Immature natural killer cell (primary cell): ENCODE measurements around the gene MTG2. TPM values are rescaled to one million over a fixed set of nuclear protein-coding genes. Genes with fewer than 3 reads are reported as not detected.
A peak's percentile ranks its signal among the peaks of the same experiment; 100 is the strongest.

Experiments
- DNase-seq, 3 donors: peaks; one replicate each; pipeline ENCODE4 v3.0.0; 2022; ENCODE audit warnings: mixed read lengths in 1 of 3
- H3K27ac Mint-ChIP-seq, 6 donors: one replicate each; pipeline ENCODE4 v1.8.0; 2020; ENCODE audit warnings: mixed read lengths in 6 of 6, mild to moderate bottlenecking in 5 of 6, inconsistent platforms in 4 of 6, moderate library complexity in 3 of 6
- H3K27me3 Mint-ChIP-seq, 3 donors: one replicate each; pipeline ENCODE4 v1.8.0; 2020 to 2021; ENCODE audit warnings: low read depth in 3 of 3, mild to moderate bottlenecking in 3 of 3, mixed read lengths in 3 of 3, moderate library complexity in 3 of 3, inconsistent platforms in 1 of 3
- H3K36me3 Mint-ChIP-seq, 3 donors: one replicate each; pipeline ENCODE4 v1.8.0; 2020; ENCODE audit warnings: mixed read lengths in 3 of 3, inconsistent platforms in 2 of 3, mild to moderate bottlenecking in 2 of 3
- H3K4me1 Mint-ChIP-seq, 2 donors: one replicate each; pipeline ENCODE4 v1.8.0; 2020; ENCODE audit warnings: inconsistent platforms in 2 of 2, mild to moderate bottlenecking in 2 of 2, mixed read lengths in 2 of 2, moderate library complexity in 1 of 2
- H3K4me3 Mint-ChIP-seq, 5 donors: one replicate each; pipeline ENCODE4 v1.8.0; 2020; ENCODE audit warnings: mild to moderate bottlenecking in 5 of 5, mixed read lengths in 5 of 5, inconsistent platforms in 3 of 5, moderate library complexity in 3 of 5
- H3K9me3 Mint-ChIP-seq, 6 donors: one replicate each; pipeline ENCODE4 v1.8.0; 2020; ENCODE audit warnings: mild to moderate bottlenecking in 6 of 6, mixed read lengths in 6 of 6, inconsistent platforms in 4 of 6, moderate library complexity in 3 of 6
- polyA plus RNA-seq, 3 donors: library from polyadenylated mRNA; unstranded; fragments of 300-500 nt; fragmentation: Illumina TruSeq; gene quantifications; one replicate each; pipeline ENCODE4 v1.2.3, GENCODE V29; 2021

The MTG2 gene, protein sequence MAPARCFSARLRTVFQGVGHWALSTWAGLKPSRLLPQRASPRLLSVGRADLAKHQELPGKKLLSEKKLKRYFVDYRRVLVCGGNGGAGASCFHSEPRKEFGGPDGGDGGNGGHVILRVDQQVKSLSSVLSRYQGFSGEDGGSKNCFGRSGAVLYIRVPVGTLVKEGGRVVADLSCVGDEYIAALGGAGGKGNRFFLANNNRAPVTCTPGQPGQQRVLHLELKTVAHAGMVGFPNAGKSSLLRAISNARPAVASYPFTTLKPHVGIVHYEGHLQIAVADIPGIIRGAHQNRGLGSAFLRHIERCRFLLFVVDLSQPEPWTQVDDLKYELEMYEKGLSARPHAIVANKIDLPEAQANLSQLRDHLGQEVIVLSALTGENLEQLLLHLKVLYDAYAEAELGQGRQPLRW
- 10 to 100 TPM; 14.5 to 19.6 (median 15.3) TPM for polyA plus RNA-seq

DNA sequence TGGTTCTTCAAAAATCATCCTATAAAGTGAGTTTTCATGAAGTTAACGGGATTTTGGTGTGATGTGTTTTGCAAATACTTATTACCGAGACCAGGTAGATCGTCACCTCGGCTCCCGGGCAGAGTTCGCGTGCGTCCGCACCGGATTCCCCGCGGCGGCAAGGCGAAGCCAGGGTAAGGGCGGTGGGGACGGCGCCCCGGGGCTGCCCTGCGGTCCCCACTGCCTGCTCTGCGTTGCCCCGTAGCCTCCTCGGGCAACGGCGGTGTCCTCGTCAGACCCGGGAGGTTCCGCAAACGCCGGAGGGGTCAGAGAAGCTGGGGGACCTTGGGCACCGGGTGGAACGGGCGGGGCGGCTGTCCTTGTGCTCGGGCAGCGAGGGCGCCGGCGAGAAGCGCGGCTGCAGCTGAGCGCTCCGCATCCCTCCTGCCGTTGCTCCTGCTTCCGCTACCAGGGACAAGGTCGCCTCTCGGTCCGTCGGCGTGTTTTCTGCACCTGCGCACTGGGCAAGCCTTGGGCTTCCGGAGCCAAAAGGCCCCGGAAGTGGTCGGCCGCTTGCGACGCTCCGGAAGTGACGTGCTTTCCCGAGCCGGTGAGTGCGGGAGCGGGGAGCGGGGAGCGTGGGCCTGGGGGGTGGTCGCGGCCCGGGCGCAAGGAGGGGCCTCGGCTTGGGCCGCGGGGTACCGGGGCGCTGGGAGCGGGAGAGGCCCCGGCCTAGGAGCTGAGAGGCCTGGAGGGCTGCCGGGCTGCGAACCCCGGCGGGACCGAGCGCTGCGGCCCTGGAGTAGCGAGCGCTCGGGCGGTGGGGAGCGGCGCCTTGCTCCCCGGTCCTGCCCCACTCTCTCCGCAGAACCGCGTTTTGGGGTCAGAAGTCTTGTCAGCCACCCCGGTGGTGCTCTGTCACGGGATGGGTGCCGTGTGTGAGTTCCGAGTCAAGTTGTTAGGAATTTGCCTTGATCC, at the start of gene MTG2:
Gene MTG2 (plus strand): TSS at position 560 of the 957 bp plus-strand sequence. CDS start 10,393 bp downstream, outside the sequence.
- H3K36me3 Mint-ChIP-seq = no peaks in the 10 kb centered on the region
- peak within 1 kb of the TSS; percentile 94 to 97 (median 96) for H3K27ac Mint-ChIP-seq

DNA sequence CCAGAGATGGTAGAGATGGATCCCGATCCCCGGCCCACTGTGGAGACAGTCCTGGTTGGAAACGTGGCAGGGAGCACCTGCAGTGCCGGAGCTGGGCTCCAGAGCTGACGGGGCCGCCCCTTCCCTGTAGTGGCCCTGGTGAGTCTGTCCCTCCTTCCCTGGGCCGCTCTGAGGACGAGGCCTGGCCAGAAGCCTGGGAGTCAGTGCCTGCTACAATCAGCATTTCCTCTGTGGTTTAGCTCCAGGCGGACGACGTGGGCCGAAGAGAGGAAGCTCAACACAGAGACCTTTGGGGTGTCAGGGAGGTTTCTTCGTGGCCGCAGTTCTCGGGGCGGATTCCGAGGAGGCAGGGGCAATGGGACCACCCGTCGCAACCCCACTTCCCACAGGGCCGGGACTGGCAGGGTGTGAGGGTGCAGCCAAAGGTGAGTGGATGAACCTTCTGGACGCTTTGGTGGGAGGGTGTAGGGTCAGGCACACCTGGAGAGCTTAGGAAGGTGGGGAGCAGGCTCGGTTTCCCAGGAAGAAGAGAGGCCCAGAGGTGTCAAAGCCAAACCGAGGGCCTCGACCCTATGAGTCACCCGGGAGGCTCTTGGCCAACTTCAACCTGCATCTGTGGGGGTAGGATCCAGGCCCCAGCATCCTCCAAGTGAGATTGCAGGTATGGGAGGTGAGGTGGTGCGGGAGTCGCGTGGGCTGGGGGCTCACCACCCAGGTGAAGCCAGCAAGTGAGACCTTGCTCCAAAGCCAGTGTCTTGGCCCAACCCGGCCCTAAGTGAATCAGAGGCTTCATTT, 49.6 kb upstream of the MTG2 start:
- H3K4me3 Mint-ChIP-seq = peak overlapping the region in 1 of 5 donors; percentile 4
- H3K36me3 Mint-ChIP-seq = peaks cover 20 to 50% (median 24%) of the 10 kb centered on the region in 3 donors
- peak overlapping the region in 5 of 6 donors; percentile 66 to 86 (median 82) for H3K27ac Mint-ChIP-seq
- peaks cover 37 to 39% of the 10 kb centered on the region in 2 donors for H3K4me1 Mint-ChIP-seq
- H3K27me3 Mint-ChIP-seq = peaks cover 4 to 8% (median 5%) of the 10 kb centered on the region in 3 donors
- DNase-seq = no peak
- H3K9me3 Mint-ChIP-seq = no peaks in the 10 kb centered on the region

More for the DNA sequence above, at the start of gene MTG2:
- Mint-ChIP-seq H3K9me3 (no peaks in the 10 kb centered on the region), H3K27me3 (peaks cover 6 to 13% (median 12%) of the 10 kb centered on the region in 3 donors), H3K4me1 (peaks cover 30 to 46% of the 10 kb centered on the region in 2 donors), H3K4me3 (peak within 1 kb of the TSS; percentile 85 to 94 (median 92))
- peak; percentile 92 to 93 (median 93) for DNase-seq

DNA sequence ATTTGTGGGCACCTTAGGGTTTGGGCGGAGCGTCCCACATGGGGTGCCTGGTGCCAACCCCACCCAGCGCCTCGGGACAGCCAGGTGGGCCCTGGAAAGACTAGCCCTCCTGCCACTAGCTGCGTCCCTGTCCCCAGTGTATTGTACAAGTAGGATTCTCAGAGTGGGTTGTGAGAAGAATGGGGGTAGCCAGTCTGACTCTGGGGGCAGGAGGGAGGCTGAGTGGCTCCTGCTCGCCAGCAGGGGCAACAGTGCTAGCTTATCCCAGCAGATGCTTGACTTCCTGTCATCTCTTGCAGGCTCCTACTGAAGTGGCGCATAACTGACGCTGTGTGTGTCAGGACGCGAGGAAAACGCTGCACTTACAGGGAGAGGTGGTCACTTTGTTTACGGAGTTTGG, 49.0 kb upstream of the MTG2 start:
- H3K36me3 Mint-ChIP-seq = peaks cover 17 to 48% (median 21%) of the 10 kb centered on the region in 3 donors
- no peaks in the 10 kb centered on the region for H3K9me3 Mint-ChIP-seq
- H3K4me1 Mint-ChIP-seq = peaks cover 34 to 40% of the 10 kb centered on the region in 2 donors
- peaks cover 4 to 7% (median 7%) of the 10 kb centered on the region in 3 donors for H3K27me3 Mint-ChIP-seq
- no peak overlapping the region for H3K4me3 Mint-ChIP-seq
- peak overlapping the region in 5 of 6 donors; percentile 57 to 80 (median 75) for H3K27ac Mint-ChIP-seq
- DNase-seq = no peak

DNA sequence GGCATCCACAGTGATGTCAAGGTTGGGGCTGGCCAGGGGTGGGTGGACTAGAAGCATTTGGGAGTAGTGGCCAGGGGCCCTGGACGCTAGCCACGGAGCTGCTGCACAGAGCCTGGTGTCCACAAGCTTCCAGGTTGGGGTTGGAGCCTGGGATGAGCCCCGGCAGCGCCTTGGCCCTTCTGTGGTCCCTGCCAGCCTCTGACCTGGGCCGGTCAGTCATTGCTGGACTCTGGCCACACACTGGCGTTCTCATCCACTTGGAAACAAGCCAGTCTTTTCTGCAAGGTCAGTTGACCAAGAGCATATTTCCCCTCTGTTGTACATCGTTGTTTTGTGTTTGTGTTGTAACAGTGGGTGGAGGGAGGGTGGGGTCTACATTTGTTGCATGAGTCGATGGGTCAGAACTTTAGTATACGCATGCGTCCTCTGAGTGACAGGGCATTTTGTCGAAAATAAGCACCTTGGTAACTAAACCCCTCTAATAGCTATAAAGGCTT, 48.0 kb upstream of the MTG2 start:
- Mint-ChIP-seq H3K27me3 (peaks cover 4 to 7% (median 7%) of the 10 kb centered on the region in 3 donors), H3K4me1 (peaks cover 35 to 40% of the 10 kb centered on the region in 2 donors), H3K27ac (peak overlapping the region in 2 of 6 donors; percentile 12 to 20), H3K4me3 (no peak overlapping the region), H3K36me3 (peaks cover 17 to 53% (median 21%) of the 10 kb centered on the region in 3 donors), H3K9me3 (no peaks in the 10 kb centered on the region)
- DNase-seq = no peak

DNA sequence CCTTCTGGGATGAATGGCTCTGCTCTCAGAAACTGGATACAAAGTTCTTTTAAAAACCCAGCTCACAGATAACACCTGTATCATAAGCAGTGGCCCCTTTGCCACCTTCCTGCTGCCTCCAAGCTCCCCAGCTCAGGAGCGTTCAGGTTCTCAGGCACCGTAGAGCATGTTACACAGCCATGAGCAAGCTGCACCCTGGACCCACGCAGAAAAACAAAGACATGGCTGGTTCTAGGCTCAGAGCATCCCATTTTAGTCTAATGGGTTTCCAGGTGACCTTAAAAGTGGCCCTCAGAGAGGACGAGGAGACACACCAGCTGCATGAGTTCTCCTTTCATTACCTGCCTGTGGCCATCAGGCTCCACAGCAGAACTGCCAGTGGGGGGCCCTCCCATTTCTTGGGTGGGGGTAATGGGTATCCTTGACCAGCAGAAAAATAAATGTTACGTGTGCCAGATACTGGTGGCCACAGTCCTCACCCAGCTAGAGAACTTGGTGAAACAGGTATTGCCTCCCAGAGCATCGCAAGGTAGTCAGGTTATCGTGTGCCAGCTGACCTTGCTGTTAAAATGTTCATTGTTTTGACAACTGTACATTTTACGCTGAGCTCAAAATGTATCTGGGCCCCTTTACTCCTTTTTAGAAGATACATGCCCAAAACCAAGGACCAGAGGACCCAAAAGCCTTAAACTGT, 47.1 kb upstream of the MTG2 start:
- Mint-ChIP-seq H3K9me3 (no peaks in the 10 kb centered on the region), H3K36me3 (peaks cover 17 to 44% (median 21%) of the 10 kb centered on the region in 3 donors), H3K27me3 (peaks cover 4 to 7% (median 7%) of the 10 kb centered on the region in 3 donors), H3K27ac (peak overlapping the region; percentile 31 to 78 (median 74)), H3K4me1 (peaks cover 42 to 45% of the 10 kb centered on the region in 2 donors), H3K4me3 (no peak overlapping the region)
- DNase-seq = no peak

DNA sequence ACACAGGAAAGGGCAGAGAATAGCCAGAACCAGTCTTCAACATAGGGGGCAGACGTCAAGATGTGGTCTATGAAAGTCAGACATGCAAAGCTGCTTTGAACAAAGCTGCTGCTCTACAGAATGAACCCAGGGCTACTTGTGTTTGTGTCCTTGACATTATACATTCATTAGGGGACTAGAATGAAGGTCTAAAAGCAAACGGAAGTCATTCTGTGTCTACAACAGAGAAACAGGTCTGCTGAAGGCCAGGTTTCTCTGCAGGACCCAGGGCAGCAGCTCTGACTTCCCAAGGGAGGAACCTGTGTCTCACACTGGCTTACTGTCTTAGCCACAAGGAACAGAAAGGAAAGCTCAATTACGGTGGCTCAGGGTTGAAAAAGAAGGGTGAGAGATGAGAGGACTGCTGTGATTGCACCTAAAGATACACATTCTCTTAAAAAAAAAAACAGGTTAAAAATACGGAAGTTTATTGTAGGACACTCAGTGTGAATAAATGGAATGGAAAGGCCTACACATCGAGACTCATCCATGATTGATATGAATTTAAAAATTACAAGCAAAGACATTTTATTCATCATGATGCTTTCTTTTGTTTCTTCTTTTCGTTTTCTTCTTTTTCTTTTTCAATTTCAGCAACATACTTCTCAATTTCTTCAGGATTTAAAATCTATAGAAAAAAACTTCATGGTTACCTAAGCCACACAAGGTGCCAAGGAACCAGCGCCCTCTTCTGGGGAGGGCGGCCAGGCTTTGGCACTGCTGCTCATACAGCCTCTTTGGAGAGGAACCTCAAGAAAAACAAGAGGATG, 46.3 kb upstream of the MTG2 start:
- DNase-seq = peak; percentile 62 to 69 (median 63)
- Mint-ChIP-seq H3K4me1 (peaks cover 44 to 52% of the 10 kb centered on the region in 2 donors), H3K27ac (peak overlapping the region; percentile 74 to 83 (median 78))

DNA sequence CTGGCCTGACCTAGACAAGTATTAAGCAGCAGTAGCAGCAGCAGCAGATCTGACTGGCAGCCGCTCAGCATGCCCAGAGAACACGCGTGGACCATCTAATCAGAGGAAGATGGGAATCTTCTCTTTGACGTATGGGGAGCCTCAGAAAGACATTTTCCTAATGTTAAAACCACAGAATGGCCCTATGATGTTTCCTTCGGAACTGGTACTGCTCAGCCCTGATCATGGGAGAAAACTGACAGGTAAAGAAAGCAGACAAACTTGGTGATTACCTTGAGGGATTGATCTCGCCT, 45.8 kb upstream of the MTG2 start:
- peaks cover 11 to 38% (median 21%) of the 10 kb centered on the region in 3 donors for H3K36me3 Mint-ChIP-seq
- peaks cover 47 to 54% of the 10 kb centered on the region in 2 donors for H3K4me1 Mint-ChIP-seq
- no peak overlapping the region for H3K4me3 Mint-ChIP-seq
- no peak for DNase-seq
- H3K27ac Mint-ChIP-seq = peak overlapping the region; percentile 74 to 83 (median 78)
- no peaks in the 10 kb centered on the region for H3K9me3 Mint-ChIP-seq
- peaks cover 9 to 15% (median 10%) of the 10 kb centered on the region in 3 donors for H3K27me3 Mint-ChIP-seq

More for the DNA sequence above, 46.3 kb upstream of the MTG2 start:
- no peak overlapping the region for H3K4me3 Mint-ChIP-seq
- H3K27me3 Mint-ChIP-seq = peaks cover 4 to 12% (median 7%) of the 10 kb centered on the region in 3 donors
- peaks cover 11 to 38% (median 21%) of the 10 kb centered on the region in 3 donors for H3K36me3 Mint-ChIP-seq
- no peaks in the 10 kb centered on the region for H3K9me3 Mint-ChIP-seq

DNA sequence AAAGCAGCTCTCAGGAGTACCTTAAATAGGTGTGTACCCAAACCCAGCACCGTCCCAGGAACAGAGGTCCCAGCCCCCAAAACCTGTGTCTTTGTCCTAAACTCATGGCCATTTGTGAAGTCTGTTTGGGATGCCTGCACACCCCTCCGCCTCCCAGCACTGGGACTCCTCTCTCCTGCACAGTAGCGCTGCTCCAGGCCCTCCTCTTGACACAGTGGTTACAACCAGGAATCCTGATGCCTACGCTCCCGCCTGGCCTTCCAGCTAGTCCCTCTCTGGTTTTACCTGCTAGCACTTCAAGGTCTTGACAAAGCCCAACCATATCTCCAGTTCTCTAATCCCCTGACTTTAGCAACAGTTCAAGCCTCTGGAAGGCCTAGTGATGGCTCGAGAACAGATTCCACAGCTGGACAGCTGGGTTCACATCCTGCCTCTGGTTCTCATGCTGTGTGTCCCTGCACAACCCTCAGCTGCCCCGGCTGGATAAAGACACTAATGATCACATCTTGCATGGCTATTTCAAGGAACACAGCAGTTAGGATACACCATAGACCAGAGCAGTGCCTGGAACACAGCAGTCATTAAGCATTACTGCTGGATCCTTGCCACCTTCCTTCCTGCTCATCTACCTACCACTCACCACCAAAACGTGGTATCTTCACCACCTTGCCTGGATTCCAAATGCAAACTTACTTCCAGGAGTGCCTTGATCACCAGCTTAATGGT, 45.2 kb upstream of the MTG2 start:
- Mint-ChIP-seq H3K36me3 (peaks cover 11 to 32% (median 21%) of the 10 kb centered on the region in 3 donors), H3K27me3 (peaks cover 9 to 19% (median 12%) of the 10 kb centered on the region in 3 donors), H3K9me3 (no peaks in the 10 kb centered on the region), H3K27ac (peak overlapping the region; percentile 74 to 83 (median 78)), H3K4me1 (peaks cover 45 to 52% of the 10 kb centered on the region in 2 donors), H3K4me3 (no peak overlapping the region)
- DNase-seq = no peak

DNA sequence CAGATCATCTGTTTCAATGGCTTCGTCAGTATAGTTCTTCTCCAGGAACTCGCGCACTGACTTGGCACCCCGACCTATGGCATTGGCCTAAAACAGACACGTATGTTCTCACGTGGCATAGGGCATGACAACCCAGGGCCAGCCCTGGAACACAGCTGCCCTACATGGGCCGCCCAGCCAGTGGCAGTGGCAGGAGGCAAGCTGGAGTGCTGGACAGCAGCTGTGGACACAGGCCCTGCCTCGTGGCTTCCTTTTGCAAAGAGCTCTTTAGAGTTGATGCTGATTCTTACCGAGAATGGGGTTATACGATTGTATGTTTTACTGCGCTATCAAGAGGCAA, 44.7 kb upstream of the MTG2 start:
- no peaks in the 10 kb centered on the region for H3K9me3 Mint-ChIP-seq
- peaks cover 43 to 52% of the 10 kb centered on the region in 2 donors for H3K4me1 Mint-ChIP-seq
- no peak for DNase-seq
- peaks cover 8 to 21% (median 12%) of the 10 kb centered on the region in 3 donors for H3K27me3 Mint-ChIP-seq
- peaks cover 11 to 32% (median 21%) of the 10 kb centered on the region in 3 donors for H3K36me3 Mint-ChIP-seq
- peak overlapping the region; percentile 73 to 83 (median 78) for H3K27ac Mint-ChIP-seq
- H3K4me3 Mint-ChIP-seq = no peak overlapping the region

DNA sequence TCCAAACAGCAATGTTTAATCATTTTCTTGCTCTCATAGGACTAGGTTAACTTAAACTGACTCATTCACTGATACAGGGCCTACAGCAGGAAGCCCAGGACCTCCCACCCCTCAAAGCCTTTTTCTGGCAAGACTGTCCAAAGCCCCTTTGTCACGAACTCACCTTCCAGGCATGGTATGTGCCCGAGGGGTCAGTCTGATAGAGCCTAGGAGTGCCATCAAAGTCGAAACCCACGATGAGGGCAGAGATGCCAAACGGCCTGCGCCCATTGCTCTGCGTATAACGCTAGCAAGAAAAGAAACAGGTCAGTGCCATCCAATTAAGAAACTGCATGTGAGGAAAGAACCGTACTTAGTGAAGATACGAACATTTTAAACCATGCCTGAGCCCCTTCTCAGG, 43.9 kb upstream of the MTG2 start:
- H3K27me3 Mint-ChIP-seq = peaks cover 8 to 23% (median 12%) of the 10 kb centered on the region in 3 donors
- no peak overlapping the region for H3K4me3 Mint-ChIP-seq
- H3K36me3 Mint-ChIP-seq = peaks cover 11 to 32% (median 21%) of the 10 kb centered on the region in 3 donors
- H3K27ac Mint-ChIP-seq = peak overlapping the region in 2 of 6 donors; percentile 43 to 78
- peaks cover 40 to 52% of the 10 kb centered on the region in 2 donors for H3K4me1 Mint-ChIP-seq
- DNase-seq = no peak
- H3K9me3 Mint-ChIP-seq = no peaks in the 10 kb centered on the region

DNA sequence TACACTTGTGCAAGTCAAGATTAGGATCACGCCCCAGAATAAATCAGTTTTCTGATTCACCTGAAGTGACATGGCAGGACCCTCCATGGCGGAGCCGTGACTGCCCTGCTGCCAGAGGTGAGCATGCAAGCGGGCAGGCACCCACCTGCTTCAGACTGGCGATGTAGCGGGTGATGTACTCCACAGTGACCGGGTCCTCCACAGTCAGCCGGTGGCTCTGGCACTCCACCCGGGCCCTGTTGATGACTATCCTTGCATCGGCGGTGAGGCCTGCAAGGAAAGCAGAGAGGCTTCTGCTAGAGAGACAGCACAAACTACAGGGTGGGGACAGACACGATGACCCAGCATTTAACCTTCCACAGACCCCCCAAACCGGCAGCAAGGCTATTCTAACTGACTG, 43.2 kb upstream of the MTG2 start:
- Mint-ChIP-seq H3K9me3 (no peaks in the 10 kb centered on the region), H3K27ac (peak overlapping the region in 5 of 6 donors; percentile 49 to 78 (median 57)), H3K4me1 (peaks cover 40 to 56% of the 10 kb centered on the region in 2 donors), H3K4me3 (peak overlapping the region in 1 of 5 donors; percentile 30), H3K36me3 (peaks cover 11 to 32% (median 17%) of the 10 kb centered on the region in 3 donors), H3K27me3 (peaks cover 10 to 23% (median 12%) of the 10 kb centered on the region in 3 donors)
- DNase-seq = no peak
